ENCODE measurements around the gene NAPEPLD.
"Not testable (repeated sequence)": the region's sequence is repeated elsewhere in the genome, so short reads cannot be mapped to it uniquely, and the experiment has no call there.

The NAPEPLD gene

GRCh38 chr7:103093429-103093828 lies 55.5 kb downstream of the NAPEPLD start:
- DNase-seq (ENCODE audit: low read depth) = no peak
- no peak overlapping the region for H3K4me3 ChIP-seq (replicated peaks; ENCODE audit: low read depth, low read length)
- no peak for TF ChIP-seq CTCF (IDR thresholded peaks at IDR 0.05; ENCODE audit: low read length, missing control alignments)

- not testable (repeated sequence) for H3K4me3 ChIP-seq (replicated peaks; ENCODE audit: low read depth, low read length); DNase-seq (ENCODE audit: low read depth)
These were observed 56.6 kb downstream of the NAPEPLD start for GRCh38 chr7:103092321-103092720.

- TF ChIP-seq CTCF (IDR thresholded peaks at IDR 0.05; ENCODE audit: low read length, missing control alignments) = no peak
- no peak for DNase-seq (ENCODE audit: low read depth)
- no peak overlapping the region for H3K4me3 ChIP-seq (replicated peaks; ENCODE audit: low read depth, low read length)
These were observed 65.7 kb downstream of the NAPEPLD start for GRCh38 chr7:103083210-103083609.

GRCh38 chr7:103082497-103082896 lies 66.4 kb downstream of the NAPEPLD start:
- no peak for TF ChIP-seq CTCF (IDR thresholded peaks at IDR 0.05; ENCODE audit: low read length, missing control alignments)
- no peak for DNase-seq (ENCODE audit: low read depth)
- no peak overlapping the region for H3K4me3 ChIP-seq (replicated peaks; ENCODE audit: low read depth, low read length)

- no peak for TF ChIP-seq CTCF (IDR thresholded peaks at IDR 0.05; ENCODE audit: low read length, missing control alignments)
- DNase-seq (ENCODE audit: low read depth) = no peak
- no peak overlapping the region for H3K4me3 ChIP-seq (replicated peaks; ENCODE audit: low read depth, low read length)
These were observed 68.0 kb downstream of the NAPEPLD start for GRCh38 chr7:103080923-103081322.

- no peak overlapping the region for H3K4me3 ChIP-seq (replicated peaks; ENCODE audit: low read depth, low read length)
- no peak for TF ChIP-seq CTCF (IDR thresholded peaks at IDR 0.05; ENCODE audit: low read length, missing control alignments)
- DNase-seq (ENCODE audit: low read depth) = no peak
These were observed 69.1 kb downstream of the NAPEPLD start for GRCh38 chr7:103079836-103080235.

GRCh38 chr7:103078226-103078625 lies 70.7 kb downstream of the NAPEPLD start:
- not testable (repeated sequence) for DNase-seq (ENCODE audit: low read depth)

GRCh38 chr7:103077318-103077717 lies 71.6 kb downstream of the NAPEPLD start:
- no peak for DNase-seq (ENCODE audit: low read depth)
- no peak overlapping the region for H3K4me3 ChIP-seq (replicated peaks; ENCODE audit: low read depth, low read length)
- TF ChIP-seq CTCF (IDR thresholded peaks at IDR 0.05; ENCODE audit: low read length, missing control alignments) = no peak

More at GRCh38 chr7:103078226-103078625, 70.7 kb downstream of the NAPEPLD start:
- not testable (repeated sequence) for H3K4me3 ChIP-seq (replicated peaks; ENCODE audit: low read depth, low read length)

Measured in fibroblast of pulmonary artery (primary cell).